ENCODE results near the gene ACP4.
A peak's percentile ranks its signal among the peaks of the same experiment; 100 is the strongest.
"Not testable (repeated sequence)": the region's sequence is repeated elsewhere in the genome, so short reads cannot be mapped to it uniquely, and the experiment has no call there.

The ACP4 gene

DNA sequence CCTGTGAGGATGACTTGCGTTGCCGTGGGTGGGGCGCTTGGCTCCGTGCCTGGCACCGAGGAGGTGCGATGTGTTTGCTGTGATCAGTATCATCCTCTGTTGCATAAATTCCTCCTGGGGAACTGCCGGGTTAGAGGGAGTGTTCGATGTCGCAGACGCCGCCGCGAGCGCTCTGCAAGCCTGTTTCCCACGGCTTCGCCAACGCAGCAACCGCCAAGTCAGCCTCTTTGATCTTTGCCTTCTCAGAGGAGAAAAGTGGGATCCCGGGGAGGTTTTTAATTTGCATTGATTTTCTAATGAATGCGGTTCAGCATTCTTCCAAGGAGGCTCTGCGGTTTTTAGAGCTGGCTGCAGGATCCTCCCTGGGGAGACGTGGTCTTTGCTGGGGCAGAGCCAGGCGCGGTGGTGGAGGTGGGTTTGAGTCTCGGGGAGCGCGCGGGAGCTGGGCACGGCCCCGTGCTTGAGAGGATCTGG lies 12.3 kb upstream of the ACP4 start:
- DNase-seq, result no peak

DNA sequence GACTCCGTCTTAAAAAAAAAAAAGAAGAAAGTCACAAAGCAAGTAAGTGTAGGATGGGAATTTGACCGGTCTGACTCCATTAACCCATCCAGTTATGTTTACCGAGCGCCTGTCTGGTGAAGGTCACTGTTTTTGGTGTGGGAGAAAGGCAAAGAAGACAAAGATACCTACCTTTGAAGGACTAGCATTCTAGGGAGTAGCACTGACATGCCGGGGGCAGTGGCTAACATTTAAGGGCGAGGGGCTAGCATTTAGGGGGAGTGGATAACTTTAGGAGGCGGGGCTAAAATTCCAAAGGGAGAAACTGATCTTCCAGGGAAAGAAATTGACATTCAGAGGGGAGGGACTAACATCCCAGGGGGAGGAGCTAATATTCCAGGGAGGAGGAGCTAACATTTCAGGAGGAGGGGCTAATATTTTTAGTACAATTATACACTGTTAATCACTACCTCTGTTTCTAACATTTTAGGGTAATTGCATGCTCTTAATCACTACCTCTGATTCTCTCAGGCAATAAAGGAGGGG lies 11.2 kb upstream of the ACP4 start:
- no peak for DNase-seq

- DNase-seq, result no peak
These were observed 10.4 kb upstream of the ACP4 start for GRCh38 chr19:50779504-50780457.

DNA sequence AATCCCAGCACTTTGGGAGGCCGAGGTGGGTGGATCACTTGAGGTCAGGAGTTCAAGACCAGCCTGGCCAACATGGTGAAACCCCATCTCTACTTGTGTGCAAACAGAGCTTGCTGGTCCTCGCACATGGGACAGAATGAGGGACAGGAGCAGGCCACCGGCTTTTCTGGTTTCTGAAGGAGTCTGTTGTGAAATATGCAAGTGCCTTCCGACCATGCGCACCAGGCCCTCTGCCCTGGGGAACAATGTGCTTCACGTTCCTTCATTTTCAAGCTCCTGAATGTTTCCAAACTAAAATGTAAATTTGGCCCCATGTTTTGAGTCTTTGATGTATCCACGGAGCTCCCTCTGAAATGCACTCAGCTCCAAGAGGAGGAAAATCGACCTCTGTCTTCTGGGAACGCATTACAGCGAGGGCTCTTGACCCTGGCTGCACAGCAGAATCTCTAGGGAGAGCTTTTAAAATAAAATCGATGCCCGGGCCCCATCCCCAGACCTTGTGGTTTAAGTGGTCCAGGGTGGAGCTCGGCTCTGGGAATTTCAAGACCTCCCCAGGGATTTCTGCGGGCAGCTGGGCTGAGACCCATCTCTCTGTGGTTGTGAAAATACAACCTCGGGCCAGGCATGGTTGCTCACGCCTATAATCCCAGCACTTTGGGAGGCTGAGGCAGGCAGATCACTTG lies 9.3 kb upstream of the ACP4 start:
- DNase-seq, result no peak

- DNase-seq, result not testable (repeated sequence)
These were observed 6.4 kb upstream of the ACP4 start for GRCh38 chr19:50783848-50784152.

GRCh38 chr19:50784710-50785109 lies 5.5 kb upstream of the ACP4 start:
- DNase-seq, result no peak

DNA sequence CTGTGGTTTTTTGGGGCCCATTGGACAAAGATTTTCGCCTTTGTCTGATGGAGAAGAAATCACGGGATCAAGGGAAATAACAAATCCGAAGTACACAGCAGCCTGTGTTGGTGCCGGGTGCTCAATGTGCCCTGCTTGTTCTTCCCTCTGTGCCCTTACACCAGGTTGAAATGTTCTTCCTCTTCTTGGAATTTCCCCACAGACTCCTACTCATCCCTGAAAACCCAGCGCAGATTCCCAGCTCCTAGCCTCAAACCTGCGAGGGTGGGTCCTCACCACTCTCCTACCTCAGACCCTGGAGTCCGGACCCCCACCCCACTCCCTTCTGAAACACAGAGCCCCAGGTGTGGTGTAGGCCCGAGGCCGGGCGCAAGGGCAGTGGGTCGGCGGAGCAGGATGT lies 4.9 kb upstream of the ACP4 start:
- no peak for DNase-seq

- no peak for DNase-seq
These were observed 780 bp downstream of the ACP4 start for GRCh38 chr19:50790922-50791467.

DNA sequence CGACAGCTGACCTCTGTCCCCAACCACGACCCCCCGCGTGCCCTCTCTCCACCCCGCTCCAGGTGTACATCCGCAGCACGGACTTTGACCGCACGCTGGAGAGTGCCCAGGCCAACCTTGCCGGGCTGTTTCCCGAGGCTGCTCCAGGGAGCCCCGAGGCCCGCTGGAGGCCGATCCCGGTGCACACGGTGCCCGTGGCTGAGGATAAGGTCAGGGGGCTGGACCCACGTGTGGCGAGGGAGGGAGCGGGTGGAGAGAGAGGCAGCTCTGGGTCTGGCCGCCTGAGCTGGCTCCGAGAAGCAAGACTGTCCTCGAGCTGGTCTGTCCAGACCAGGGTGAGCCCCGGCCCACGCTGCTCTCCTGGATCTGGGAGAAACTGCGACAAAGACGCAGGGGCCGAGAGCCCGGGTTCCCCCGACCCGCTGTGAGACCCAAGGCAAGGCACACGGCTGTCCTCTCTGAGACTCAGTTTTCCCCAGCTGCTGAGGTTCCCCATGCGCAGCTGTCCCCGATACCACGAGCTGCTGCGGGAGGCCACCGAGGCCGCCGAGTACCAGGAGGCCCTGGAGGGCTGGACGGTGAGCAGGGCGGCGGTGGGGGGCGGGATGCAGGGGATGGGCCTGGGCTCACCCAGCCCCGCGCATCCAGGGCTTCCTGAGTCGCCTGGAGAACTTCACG lies 1.5 kb downstream of the ACP4 start:
- no peak for DNase-seq

GRCh38 chr19:50792272-50793250 lies 2.3 kb downstream of the ACP4 start:
- DNase-seq, result no peak

DNA sequence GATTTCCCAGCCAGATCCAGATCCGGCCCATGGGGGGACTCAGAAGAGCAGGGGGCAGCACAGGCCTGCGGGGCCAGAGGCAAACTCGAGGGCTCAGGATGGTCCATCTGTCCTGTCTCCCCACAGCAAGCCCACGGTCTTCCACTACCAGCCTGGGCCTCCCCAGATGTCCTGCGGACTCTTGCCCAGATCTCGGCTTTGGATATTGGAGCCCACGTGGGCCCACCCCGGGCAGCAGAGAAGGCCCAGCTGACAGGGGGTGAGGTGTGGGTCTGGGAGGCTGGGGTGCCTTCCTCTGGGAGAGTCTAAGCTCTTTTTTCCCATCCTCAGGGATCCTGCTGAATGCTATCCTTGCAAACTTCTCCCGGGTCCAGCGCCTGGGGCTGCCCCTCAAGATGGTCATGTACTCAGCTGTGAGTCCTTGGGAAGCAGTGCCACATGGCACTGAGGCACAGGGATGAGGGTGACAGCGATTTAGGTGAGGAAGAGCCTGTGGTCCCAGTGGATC lies 3.4 kb downstream of the ACP4 start:
- no peak for DNase-seq

DNA sequence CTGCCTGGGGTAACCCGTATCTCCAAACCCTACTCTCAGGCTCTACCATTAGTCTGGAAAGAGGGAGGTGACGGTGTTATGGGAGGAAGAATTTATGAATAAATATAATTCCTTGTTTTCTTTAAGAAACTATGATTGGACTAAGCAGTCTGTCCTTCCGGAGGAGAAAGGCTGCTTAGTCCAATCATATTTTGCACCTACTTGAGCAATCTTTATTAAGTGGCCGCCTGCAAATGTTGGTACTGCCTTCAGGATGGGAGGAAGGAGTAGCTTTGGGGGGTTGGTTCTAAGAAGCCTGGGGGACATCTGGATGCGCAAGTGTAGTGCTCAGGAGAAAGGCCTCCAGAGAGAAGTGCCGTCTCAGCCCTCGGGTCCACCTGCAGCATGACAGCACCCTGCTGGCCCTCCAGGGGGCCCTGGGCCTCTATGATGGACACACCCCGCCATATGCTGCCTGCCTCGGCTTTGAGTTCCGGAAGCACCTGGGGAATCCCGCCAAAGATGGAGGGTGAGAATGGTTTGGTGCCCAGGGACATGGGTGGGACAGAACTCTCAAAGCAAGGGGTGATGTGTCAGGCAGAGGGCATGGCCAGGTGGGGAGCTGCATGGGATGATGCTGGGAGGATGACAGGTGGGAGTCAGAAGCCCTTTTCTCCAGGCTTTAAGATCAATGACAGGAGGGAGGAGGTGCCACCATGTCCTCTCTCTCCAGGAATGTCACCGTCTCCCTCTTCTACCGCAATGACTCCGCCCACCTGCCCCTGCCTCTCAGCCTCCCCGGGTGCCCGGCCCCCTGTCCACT lies 4.1 kb downstream of the ACP4 start:
- DNase-seq, result peak in 1 of 5 experiments; percentile 36

GRCh38 chr19:50794876-50795663 lies 4.9 kb downstream of the ACP4 start:
- no peak for DNase-seq

DNA sequence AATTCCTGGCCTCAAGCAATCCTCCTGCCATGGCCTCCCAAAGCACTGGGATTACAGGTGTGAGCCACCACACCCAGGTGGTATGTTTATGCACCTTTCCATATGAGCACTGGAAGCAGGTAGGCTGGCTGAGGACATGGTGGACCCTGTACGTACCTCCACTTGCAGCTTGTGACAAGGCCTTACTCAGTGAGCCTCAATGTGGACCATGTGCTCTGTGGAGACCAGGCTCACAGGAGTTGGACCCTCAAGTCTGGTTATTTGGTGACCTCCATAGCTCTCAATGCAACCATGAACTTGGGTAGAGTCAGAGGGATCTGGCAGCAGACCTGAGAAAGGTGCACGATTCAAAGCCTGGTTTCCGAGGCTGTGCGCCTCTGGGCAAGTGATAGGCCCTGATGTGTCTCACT lies 5.5 kb downstream of the ACP4 start:
- DNase-seq, result no peak

DNA sequence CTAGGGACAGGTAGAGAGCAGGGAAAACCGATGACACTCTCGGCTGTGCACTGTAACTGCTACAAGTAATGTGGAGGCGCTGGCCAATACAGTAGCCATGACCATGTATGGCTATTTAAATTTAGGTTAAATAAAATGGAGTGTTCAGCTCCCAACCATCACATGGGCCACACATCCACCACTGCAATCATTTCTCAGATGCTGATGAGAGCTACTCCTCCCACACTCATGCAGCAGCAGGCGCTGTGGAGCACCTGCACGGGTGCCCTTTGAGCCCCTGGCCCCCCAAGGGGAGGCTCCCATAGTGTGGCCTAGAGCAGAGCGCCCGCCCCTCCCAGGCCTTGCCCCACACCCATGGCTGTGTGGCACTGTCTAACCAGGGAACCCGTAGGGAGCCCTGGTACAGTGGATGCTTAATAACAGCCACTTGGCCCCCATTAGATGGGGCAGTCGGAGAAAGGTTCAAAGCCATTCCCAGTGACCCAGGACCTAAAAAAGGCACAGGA lies 6.0 kb downstream of the ACP4 start:
- no peak for DNase-seq

DNA sequence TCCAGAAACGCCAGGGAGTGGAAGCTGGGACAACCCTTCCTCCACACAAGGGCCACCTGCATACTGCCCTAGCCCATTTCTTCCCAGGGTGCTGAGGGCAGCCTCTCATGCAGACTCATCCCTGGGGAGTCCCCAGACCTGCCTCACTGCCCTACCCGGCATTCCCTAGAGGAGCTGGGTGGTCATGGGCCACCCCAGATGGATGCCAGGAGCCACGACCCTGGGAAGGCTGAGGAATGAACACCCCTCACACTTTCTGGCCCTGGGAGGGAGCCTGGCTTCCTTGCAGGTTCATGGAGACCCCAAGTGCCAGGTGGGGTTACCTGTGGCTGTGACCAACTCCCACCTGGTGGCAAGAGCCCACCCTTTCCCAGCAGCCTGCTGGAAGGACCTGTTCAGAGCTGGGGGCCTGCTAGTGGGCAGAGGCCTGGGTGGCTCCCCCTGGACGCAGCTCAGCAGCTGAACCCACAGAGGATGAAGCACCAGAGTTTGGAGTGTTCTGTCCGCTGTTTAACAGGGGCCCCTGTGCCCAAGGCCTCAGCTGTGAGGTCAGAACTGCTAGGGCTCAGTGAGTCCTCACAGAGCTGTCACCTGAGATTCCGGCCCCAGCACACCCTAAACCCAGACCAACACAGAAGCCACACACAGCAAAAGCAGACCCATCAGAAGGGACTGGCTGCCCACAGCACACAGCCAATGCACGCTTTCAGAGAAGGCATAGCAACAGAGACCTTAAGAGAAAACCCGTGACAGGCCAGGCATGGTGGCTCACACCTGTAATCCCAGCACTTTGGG lies 6.6 kb downstream of the ACP4 start:
- DNase-seq, result no peak

GRCh38 chr19:50797429-50797780 lies 7.2 kb downstream of the ACP4 start:
- DNase-seq, result no peak

DNA sequence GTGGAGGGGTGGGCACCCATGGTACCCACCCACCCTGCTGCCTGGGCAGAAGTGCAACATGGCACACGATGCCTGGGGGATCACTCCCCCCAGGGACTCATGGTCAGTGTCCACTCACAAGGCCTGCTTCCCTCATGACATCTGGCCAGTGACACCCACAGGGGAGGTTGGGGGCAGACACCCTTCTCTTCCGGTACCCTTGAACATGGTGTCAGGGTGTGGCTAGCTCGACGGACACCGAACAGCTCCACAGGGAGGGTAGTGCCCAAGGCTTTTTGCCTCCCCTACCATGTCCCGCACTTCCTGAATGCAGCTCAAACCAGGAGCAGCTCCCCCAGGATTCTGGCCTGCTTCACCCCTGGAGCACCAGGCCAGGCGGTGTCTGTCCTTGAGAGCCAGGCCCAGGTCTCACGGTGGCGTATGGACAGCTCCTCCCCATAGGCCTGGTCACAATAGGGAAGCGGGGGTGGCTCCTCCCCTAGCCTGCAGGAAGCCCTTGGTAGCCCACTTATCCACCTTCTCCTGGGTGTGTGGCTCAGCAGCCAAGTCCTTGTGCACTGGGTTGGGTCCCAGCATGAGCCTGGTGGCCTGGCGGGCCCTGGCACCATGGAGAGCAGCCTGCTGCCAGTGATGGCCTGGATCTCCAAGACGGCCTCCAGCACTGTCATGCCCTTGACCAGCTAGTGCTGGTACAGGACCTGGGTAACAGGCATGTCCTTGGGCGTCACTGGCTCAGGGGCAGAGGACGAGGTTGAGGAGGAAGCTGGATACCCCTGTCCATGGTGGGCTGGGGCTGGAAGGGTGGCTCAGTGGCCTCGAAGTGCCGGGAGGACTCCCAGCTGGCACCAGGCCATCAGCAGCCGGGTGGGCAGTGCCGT lies 7.8 kb downstream of the ACP4 start:
- DNase-seq, result no peak

Measured in T-helper 2 cell (primary cell).